ENCODE data around the gene PFKP.

GRCh38 chr10:3148041-3148440 is 80.7 kb downstream of the PFKP start:
- no peak for TF ChIP-seq POLR2AphosphoS5 (IDR thresholded peaks at IDR 0.05; ENCODE audit: low read depth, low read length)
- TF ChIP-seq POLR2A (IDR thresholded peaks at IDR 0.05; ENCODE audit: low read depth, low read length): no peak
- no peak for TF ChIP-seq TAF1 (IDR thresholded peaks at IDR 0.05; ENCODE audit: low read depth, low read length)

Data from GM12891 (cell line).